Measurements from ENCODE around the gene RNF224. TPM values are rescaled to one million over a fixed set of nuclear protein-coding genes. Genes with fewer than 3 reads are reported as not detected.

The RNF224 gene
- total RNA-seq, 1 experiment from 2014 or later, result 1.2 TPM

GRCh38 chr9:137199411-137200121 lies 27.7 kb upstream of the RNF224 start:
- BruUV-seq (replicated peaks), result no TSS peak
- no peak overlapping the region for H3K27ac ChIP-seq (ENCODE audit: low read length)
- no peak overlapping the region for H2AFZ ChIP-seq (ENCODE audit: low read length)
- H3K9me3 ChIP-seq (ENCODE audit: low read length), result no peaks in the 10 kb centered on the region
- DNase-seq (no peak), ATAC-seq (no peak)
- H3K4me2 ChIP-seq (ENCODE audit: low read length), result peak overlapping the region; percentile 89
- H4K20me1 ChIP-seq (ENCODE audit: low read length), result peaks cover 14% of the 10 kb centered on the region; the same call in 1 of the 2 replicates
- ChIA-PET POLR2A (ENCODE audit: unreplicated experiment) (no interaction called here), CTCF (no interaction called here)
- no peaks in the 10 kb centered on the region for H3K9me2 ChIP-seq (replicated peaks; ENCODE audit: low read length)
- no peak for TF ChIP-seq CTCF (conservative IDR thresholded peaks at IDR 0.05; ENCODE audit: low read depth, low read length)
- no peak for TF ChIP-seq EZH2phosphoT487 (IDR thresholded peaks at IDR 0.05; ENCODE audit: borderline replicate concordance, low read length)
- no peak for TF ChIP-seq EZH2 (IDR thresholded peaks at IDR 0.05; ENCODE audit: low read length, unreplicated experiment)
- intact Hi-C loops (cut with micrococcal nuclease), result no loop called here
- peak overlapping the region; percentile 68 for H3K4me3 ChIP-seq (ENCODE audit: low read length)
- peaks cover 51% of the 10 kb centered on the region for H3K4me1 ChIP-seq (ENCODE audit: insufficient read depth, low read length)
- H3K27me3 ChIP-seq (ENCODE audit: low read length), result no peaks in the 10 kb centered on the region
- H3K79me2 ChIP-seq (ENCODE audit: low read length), result peaks cover 48% of the 10 kb centered on the region
- H3F3A ChIP-seq (ENCODE audit: low read length, unreplicated experiment), result no peaks in the 10 kb centered on the region
- H3K9ac ChIP-seq (ENCODE audit: low read length), result no peak overlapping the region; the same call in 1 of the 2 replicates
- H3K36me3 ChIP-seq (ENCODE audit: low read depth, low read length), result no peaks in the 10 kb centered on the region

- peaks cover 14% of the 10 kb centered on the region; the same call in 1 of the 2 replicates for H4K20me1 ChIP-seq (ENCODE audit: low read length)
- H3K4me1 ChIP-seq (ENCODE audit: insufficient read depth, low read length), result peaks cover 41% of the 10 kb centered on the region
- H2AFZ ChIP-seq (ENCODE audit: low read length), result peak within 1 kb of the TSS; percentile 73
- H3K27ac ChIP-seq (ENCODE audit: low read length), result peak within 1 kb of the TSS; percentile 25; the same call in 1 of the 2 replicates
- ChIA-PET CTCF (no interaction called here), POLR2A (ENCODE audit: unreplicated experiment) (interaction anchor here (0.5 kb wide), 1 partner anchor 42 kb away, joined by 3 read pairs; no protein-coding TSS in a partner anchor)
- BruUV-seq (replicated peaks), result no TSS peak
- no peak for TF ChIP-seq EZH2 (IDR thresholded peaks at IDR 0.05; ENCODE audit: low read length, unreplicated experiment)
- TF ChIP-seq EZH2phosphoT487 (IDR thresholded peaks at IDR 0.05; ENCODE audit: borderline replicate concordance, low read length), result no peak
- no peak for TF ChIP-seq CTCF (conservative IDR thresholded peaks at IDR 0.05; ENCODE audit: low read depth, low read length)
- peak within 1 kb of the TSS; percentile 99 for H3K4me2 ChIP-seq (ENCODE audit: low read length)
- no peaks in the 10 kb centered on the region for H3K36me3 ChIP-seq (ENCODE audit: low read depth, low read length)
- H3K9ac ChIP-seq (ENCODE audit: low read length), result peak within 1 kb of the TSS; percentile 74
- intact Hi-C loops (cut with micrococcal nuclease), result no loop called here
- H3K79me2 ChIP-seq (ENCODE audit: low read length), result peaks cover 52% of the 10 kb centered on the region
- H3K9me2 ChIP-seq (replicated peaks; ENCODE audit: low read length), result no peaks in the 10 kb centered on the region
- no peaks in the 10 kb centered on the region for H3F3A ChIP-seq (ENCODE audit: low read length, unreplicated experiment)
- peak within 1 kb of the TSS; percentile 83 for H3K4me3 ChIP-seq (ENCODE audit: low read length)
- peak; percentile 97 for DNase-seq
- no peaks in the 10 kb centered on the region for H3K27me3 ChIP-seq (ENCODE audit: low read length)
- peak; percentile 84 for ATAC-seq
- no peaks in the 10 kb centered on the region for H3K9me3 ChIP-seq (ENCODE audit: low read length)
Measured at GRCh38 chr9:137200311-137201204, 26.7 kb upstream of the RNF224 start, which contains the start of gene TPRN. Gene TPRN (minus strand): TSS chr9:137200741. CDS start chr9:137200711, 30 bp downstream.

All from PC-3 (cell line).